GM12878 (cell line): ENCODE results near the gene NHSL2. TPM values are rescaled to one million over a fixed set of nuclear protein-coding genes. Genes with fewer than 3 reads are reported as not detected.

ENCODE experiments used
- ATAC-seq: fragments of 200-7000 bp; cut with Tn5 transposase; 3 replicates; pipeline ENCODE4 v1.9.1; 2020; ENCODE audit warnings: mild to moderate bottlenecking, moderate library complexity
- BruUV-seq: library from RNA; stranded (reverse); fragments of 400-500 nt; replicated peaks from 2 replicates; lab custom pipeline; 2021; lab: Mats Ljungman, UMichigan
- CTCF ChIA-PET: fragments of 300-600 bp; sonication (Branson Sonifier 250); formaldehyde crosslinking; extraction: SDS; loops from one replicate; lab custom pipeline; 2021; ENCODE audit warnings: inconsistent platforms; lab: Yijun Ruan, JAX
- POLR2A ChIA-PET: fragments of 350-600 bp; formaldehyde crosslinking; extraction: SDS; loops from one replicate; lab custom pipeline; 2021; ENCODE audit warnings: inconsistent platforms; lab: Charles Lee
- RAD21 ChIA-PET: fragments of 300-600 bp; sonication (Branson Sonifier 250); formaldehyde crosslinking; loops from one replicate; lab custom pipeline; 2023; ENCODE audit warnings: antibody characterized with exemption; ENCODE audit not compliant: unreplicated experiment; lab: Charles Lee
- SMC1A ChIA-PET: fragments of 300-600 bp; sonication (Branson Sonifier 250); formaldehyde crosslinking; loops from one replicate; lab custom pipeline; 2023; ENCODE audit not compliant: unreplicated experiment, uncharacterized antibody; lab: Charles Lee
- DNase-seq: peaks from one replicate; pipeline ENCODE4 v3.0.0-alpha.2; 2011; ENCODE audit warnings: low read depth, low spot score
- FAIRE-seq: peaks from 3 replicates; lab custom pipeline; 2011; peaks lifted over from hg19 to GRCh38; lab: Jason Lieb, UNC
- H2AFZ ChIP-seq: 2 replicates; pipeline ENCODE4 v1.6.0; 2011; ENCODE audit warnings: low read depth, low read length, control low read depth; ENCODE audit not compliant: control insufficient read depth
- H3K27ac ChIP-seq: 2 replicates; pipeline ENCODE4 v1.5.1; 2011; ENCODE audit warnings: control low read depth; ENCODE audit not compliant: control insufficient read depth, insufficient read depth
- H3K27me3 ChIP-seq, 2 experiments: replicated peaks in 1 of 2; 2 replicates each; pipeline versions ENCODE4 v1.6.0 to v1.6.1; 2011; ENCODE audit warnings: low read length in 1 of 2; ENCODE audit not compliant: control insufficient read depth in 2 of 2, insufficient read depth in 2 of 2
- H3K36me3 ChIP-seq, 2 experiments: 2 replicates each; pipeline ENCODE4 v1.5.1; 2011; ENCODE audit warnings: low read length in 1 of 2; ENCODE audit not compliant: control insufficient read depth in 2 of 2, insufficient read depth in 2 of 2
- H3K4me1 ChIP-seq: 2 replicates; pipeline ENCODE4 v1.6.1; 2011; ENCODE audit warnings: mild to moderate bottlenecking, low read length, moderate library complexity, mixed read lengths; ENCODE audit not compliant: control insufficient read depth, insufficient read depth
- H3K4me2 ChIP-seq: 2 replicates; pipeline ENCODE4 v1.6.0; 2011; ENCODE audit warnings: control low read depth; ENCODE audit not compliant: control insufficient read depth, insufficient read depth
- H3K4me3 ChIP-seq: fragments of 200-600 bp; sonication (generic); 2 replicates; pipeline ENCODE4 v1.5.1; 2016
- H3K79me2 ChIP-seq: 2 replicates; pipeline ENCODE4 v1.6.0; 2011; ENCODE audit warnings: low read length; ENCODE audit not compliant: control insufficient read depth, insufficient read depth
- H3K9ac ChIP-seq: 2 replicates; pipeline ENCODE4 v1.8.0; 2011; ENCODE audit warnings: low read length, control low read depth, mixed read lengths; ENCODE audit not compliant: control insufficient read depth, insufficient read depth
- H3K9me3 ChIP-seq: replicated peaks from 3 replicates; pipeline ENCODE4 v1.5.1; 2011; ENCODE audit warnings: mild to moderate bottlenecking, low read length; ENCODE audit not compliant: control insufficient read depth, insufficient read depth
- H4K20me1 ChIP-seq: 2 replicates; pipeline ENCODE4 v1.6.0; 2011; ENCODE audit not compliant: control insufficient read depth, insufficient read depth
- KAT2A ChIP-seq: conservative IDR thresholded peaks from 2 replicates; pipeline ENCODE4 v1.6.1; 2011; ENCODE audit warnings: low read depth, low read length; ENCODE audit not compliant: control insufficient read depth
- RB1 ChIP-seq: fragments of 450-650 bp; formaldehyde crosslinking; IDR thresholded peaks from 2 replicates; pipeline ENCODE4 v1.6.1; 2017; ENCODE audit warnings: mild to moderate bottlenecking, borderline replicate concordance
- TCF7 ChIP-seq: IDR thresholded peaks from 2 replicates; pipeline ENCODE4 v1.6.1; 2014; ENCODE audit warnings: antibody characterized with exemption, borderline replicate concordance
- ZNF687 ChIP-seq: fragments of 450-650 bp; IDR thresholded peaks from 2 replicates; pipeline ENCODE4 v1.6.1; 2017; ENCODE audit warnings: mild to moderate bottlenecking, moderate library complexity
- WGBS: methylation state at CpG from one replicate; pipeline ENCODE4 v1.1.6; 2016; ENCODE audit warnings: low lambda C conversion rate; ENCODE audit not compliant: insufficient replicate concordance, insufficient coverage; ENCODE audit errors: missing lambda C conversion rate; 5-methylcytosine and 5-hydroxymethylcytosine counted together
- in situ Hi-C: fragments of 300-500 bp; cut with MboI; formaldehyde crosslinking; loops from 9 replicates; pipeline ENCODE4 v1.14.3; 2018; ENCODE audit warnings: mixed read lengths
- intact Hi-C: fragments of 100-400 bp; cut with micrococcal nuclease; formaldehyde crosslinking; loops from one replicate; pipeline ENCODE4 v1.14.2; 2022; ENCODE audit not compliant: unreplicated experiment
- polyA plus RNA-seq, 11 experiments: library from polyadenylated mRNA; depleted of rRNA in 4 of 11; unstranded in 6 of 11; stranded (reverse) in 5 of 11; fragments of >200 nt; fragmentation: Nextera tagmentation in 4 of 11; fragmentation: Illumina TruSeq in 1 of 11; extraction: Ambion mirVana in 4 of 11; extraction: Trizol in 1 of 11; gene quantifications; 1 replicate in 1 of 11; 2 replicates in 10 of 11; pipeline versions ENCODE4 v1.2.1 to v1.2.3, GENCODE V29; 2011 to 2016; ENCODE audit warnings: inconsistent platforms in 2 of 11, missing spikeins in 2 of 11, low read depth in 1 of 11
- total RNA-seq, 4 experiments: library from RNA; depleted of rRNA in 3 of 4; stranded (reverse); fragments of >200 nt in 3 of 4; fragmentation: Illumina TruSeq in 1 of 4; extraction: Trizol in 1 of 4; gene quantifications; 2 replicates each; pipeline versions ENCODE4 v1.2.1 to v1.2.3, GENCODE V29; 2013 to 2021
- TF ChIP-seq, protein P1 (sequence below): IDR thresholded peaks from 2 replicates; pipeline ENCODE4 v1.6.1; 2012; ENCODE audit warnings: low read depth, low read length, improper control_type of control experiment

NHSL2 gene
- total and polyA plus RNA-seq, 10 of the 15 experiments (the other 5 are each of a cell fraction or from before 2014, with no cell fraction given), result 0.05 to 0.53 (median 0.07) TPM; not detected in 2

- no peak for DNase-seq
- H3K27ac ChIP-seq, result no peak overlapping the region
- no peak for ATAC-seq
- no peaks in the 10 kb centered on the region for H3K36me3 ChIP-seq
- H4K20me1 ChIP-seq, result no peaks in the 10 kb centered on the region
- H3K79me2 ChIP-seq, result no peaks in the 10 kb centered on the region
- H3K4me1 ChIP-seq, result 0 out of 2 replicates have a peak, but pooled peaks cover 2% of the 10 kb centered on the region
- 44% methylated on average over 4 of the region's 4 CpGs for WGBS
- H3K4me2 ChIP-seq, result no peak overlapping the region
- ChIA-PET SMC1A (interaction anchor here (1.6 to 5.4 kb wide), 2 partner anchors 107 to 111 kb away, joined by 7 to 45 read pairs; no protein-coding TSS in a partner anchor), CTCF (interaction anchor here (1.1 to 9.8 kb wide), 4 partner anchors 13 to 130 kb away, joined by 3 to 81 read pairs (median 25); no protein-coding TSS in a partner anchor), RAD21 (interaction anchor here (4.3 kb wide), 1 partner anchor 108 kb away, joined by 43 read pairs; no protein-coding TSS in a partner anchor), POLR2A (no interaction called here)
- in situ Hi-C loops, result loop anchor here (5.0 kb wide), 2 partner anchors 106 to 131 kb away; no protein-coding TSS in a partner anchor
- no peak overlapping the region for H3K4me3 ChIP-seq
- no peaks in the 10 kb centered on the region; the same call in 2 of the 3 replicates for H3K9me3 ChIP-seq
- H3K9ac ChIP-seq, result no peak overlapping the region
- TF ChIP-seq KAT2A (no peak), ZNF687 (no peak), TCF7 (no peak), RB1 (no peak)
- TF ChIP-seq, protein P1, sequence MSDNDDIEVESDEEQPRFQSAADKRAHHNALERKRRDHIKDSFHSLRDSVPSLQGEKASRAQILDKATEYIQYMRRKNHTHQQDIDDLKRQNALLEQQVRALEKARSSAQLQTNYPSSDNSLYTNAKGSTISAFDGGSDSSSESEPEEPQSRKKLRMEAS, result no peak
- intact Hi-C loops, result loop anchor here (5.0 kb wide), 1 partner anchor 54 kb away; the partner anchor contains the start of gene PIN4
- FAIRE-seq, result no peak
- H2AFZ ChIP-seq, result no peak overlapping the region
- H3K27me3 ChIP-seq, result peaks cover 0 to 8% of the 10 kb centered on the region in 2 experiments
- no TSS peak for BruUV-seq
Measured at GRCh38 chrX:72128183-72128834, 217.7 kb downstream of the NHSL2 start.
